Loucy (cell line): ENCODE results near the gene BIN1.

Experiments
- H2AFZ ChIP-seq: fragments of 200-600 bp; sonication (generic); 2 replicates; pipeline ENCODE4 v1.6.0; 2016; ENCODE audit warnings: antibody characterized with exemption, mild to moderate bottlenecking, low read length, moderate library complexity
- H3F3A ChIP-seq: fragments of 200-600 bp; 2 replicates; pipeline ENCODE4 v1.6.0; 2016; ENCODE audit warnings: antibody characterized with exemption, low read depth, mild to moderate bottlenecking
- H3K27me3 ChIP-seq: fragments of 200-600 bp; sonication (generic); 2 replicates; pipeline ENCODE4 v1.6.1; 2014; ENCODE audit warnings: low read length, mild to moderate bottlenecking; ENCODE audit not compliant: insufficient read depth, poor library complexity, severe bottlenecking
- H3K36me3 ChIP-seq: fragments of 200-600 bp; sonication (generic); 2 replicates; pipeline ENCODE4 v1.6.1; 2016; ENCODE audit warnings: low read length; ENCODE audit not compliant: insufficient read depth
- H3K4me1 ChIP-seq: fragments of 200-600 bp; sonication (generic); 2 replicates; pipeline ENCODE4 v1.5.1; 2014; ENCODE audit warnings: low read length, mild to moderate bottlenecking; ENCODE audit not compliant: insufficient read depth, poor library complexity, severe bottlenecking
- H3K4me2 ChIP-seq: fragments of 200-600 bp; sonication (generic); 2 replicates; pipeline ENCODE4 v1.6.0; 2014; ENCODE audit warnings: antibody characterized with exemption, low read length, low read depth, mild to moderate bottlenecking; ENCODE audit not compliant: poor library complexity, severe bottlenecking
- H3K4me3 ChIP-seq: fragments of 200-600 bp; sonication (generic); 2 replicates; pipeline ENCODE4 v1.5.1; 2014; ENCODE audit warnings: low read length, mild to moderate bottlenecking, mixed read lengths; ENCODE audit not compliant: poor library complexity, severe bottlenecking
- H3K79me2 ChIP-seq: fragments of 200-600 bp; sonication (generic); 2 replicates; pipeline ENCODE4 v1.6.1; 2014; ENCODE audit warnings: low read length; ENCODE audit not compliant: insufficient read depth
- H3K9ac ChIP-seq: fragments of 200-600 bp; sonication (generic); 2 replicates; pipeline ENCODE4 v1.6.0; 2014; ENCODE audit warnings: mild to moderate bottlenecking, low read depth, low read length, moderate library complexity; ENCODE audit not compliant: poor library complexity, severe bottlenecking
- H3K9me2 ChIP-seq: fragments of 200-600 bp; sonication (generic); replicated peaks from 2 replicates; pipeline ENCODE4 v1.6.1; 2016; ENCODE audit warnings: low read depth, low read length, mixed read lengths
- H3K9me3 ChIP-seq: fragments of 200-600 bp; sonication (generic); 2 replicates; pipeline ENCODE4 v1.6.1; 2014; ENCODE audit warnings: mild to moderate bottlenecking, antibody characterized with exemption, low read length, low read depth; ENCODE audit not compliant: insufficient read depth
- H4K20me1 ChIP-seq: fragments of 200-600 bp; sonication (generic); 2 replicates; pipeline ENCODE4 v1.6.0; 2014; ENCODE audit warnings: antibody characterized with exemption, low read length, mild to moderate bottlenecking; ENCODE audit not compliant: insufficient read depth, poor library complexity, severe bottlenecking
- CTCF ChIP-seq: fragments of 200-600 bp; sonication (generic); conservative IDR thresholded peaks from 2 replicates; pipeline ENCODE4 v1.5.1; 2014; ENCODE audit warnings: mild to moderate bottlenecking, antibody characterized with exemption, low read length
- EZH2phosphoT487 ChIP-seq: fragments of 200-600 bp; IDR thresholded peaks from 2 replicates; pipeline ENCODE4 v1.6.1; 2018; ENCODE audit warnings: antibody characterized with exemption, mild to moderate bottlenecking, moderate library complexity, borderline replicate concordance

The BIN1 gene

GRCh38 chr2:127072970-127073369 is 34.0 kb downstream of the BIN1 start:
- Histone ChIP-seq H3K9ac (no peak overlapping the region), H4K20me1 (no peaks in the 10 kb centered on the region), H2AFZ (no peak overlapping the region), H3K36me3 (no peaks in the 10 kb centered on the region), H3K4me3 (no peak overlapping the region), H3K27me3 (no peaks in the 10 kb centered on the region), H3K9me3 (no peaks in the 10 kb centered on the region), H3K9me2 (no peaks in the 10 kb centered on the region), H3K79me2 (no peaks in the 10 kb centered on the region), H3K4me2 (no peak overlapping the region), H3K4me1 (no peaks in the 10 kb centered on the region), H3F3A (no peaks in the 10 kb centered on the region)
- no peak for TF ChIP-seq EZH2phosphoT487

- TF ChIP-seq EZH2phosphoT487: no peak
- TF ChIP-seq CTCF: no peak
- Histone ChIP-seq H3K36me3 (no peaks in the 10 kb centered on the region), H3K4me3 (no peak overlapping the region), H3F3A (no peaks in the 10 kb centered on the region), H3K4me2 (no peak overlapping the region), H3K79me2 (no peaks in the 10 kb centered on the region), H3K9me3 (no peaks in the 10 kb centered on the region), H3K9ac (no peak overlapping the region), H3K27me3 (no peaks in the 10 kb centered on the region), H4K20me1 (no peaks in the 10 kb centered on the region), H3K4me1 (no peaks in the 10 kb centered on the region), H2AFZ (no peak overlapping the region), H3K9me2 (no peaks in the 10 kb centered on the region)
Observed at GRCh38 chr2:127072396-127072795, 34.6 kb downstream of the BIN1 start.

GRCh38 chr2:127071901-127072328 is 35.0 kb downstream of the BIN1 start:
- no peak for TF ChIP-seq EZH2phosphoT487
- TF ChIP-seq CTCF: no peak
- Histone ChIP-seq H3K4me2 (no peak overlapping the region), H3K4me1 (no peaks in the 10 kb centered on the region)

GRCh38 chr2:127070221-127070620 is 36.7 kb downstream of the BIN1 start:
- Histone ChIP-seq H3K9ac (no peak overlapping the region), H3F3A (no peaks in the 10 kb centered on the region), H3K27me3 (no peaks in the 10 kb centered on the region), H4K20me1 (no peaks in the 10 kb centered on the region), H3K4me3 (no peak overlapping the region), H3K9me2 (no peaks in the 10 kb centered on the region), H3K36me3 (no peaks in the 10 kb centered on the region), H3K9me3 (no peaks in the 10 kb centered on the region), H3K4me1 (peaks cover 5% of the 10 kb centered on the region), H2AFZ (no peak overlapping the region), H3K79me2 (no peaks in the 10 kb centered on the region), H3K4me2 (no peak overlapping the region)
- no peak for TF ChIP-seq EZH2phosphoT487

More at GRCh38 chr2:127071901-127072328, 35.0 kb downstream of the BIN1 start:
- Histone ChIP-seq H3K27me3 (no peaks in the 10 kb centered on the region), H3K4me3 (no peak overlapping the region), H2AFZ (no peak overlapping the region), H3F3A (no peaks in the 10 kb centered on the region), H3K79me2 (no peaks in the 10 kb centered on the region), H3K9me2 (no peaks in the 10 kb centered on the region), H3K9ac (no peak overlapping the region), H4K20me1 (no peaks in the 10 kb centered on the region), H3K9me3 (no peaks in the 10 kb centered on the region), H3K36me3 (no peaks in the 10 kb centered on the region)
